ENCODE results near the gene CELF2.

CELF2 gene

GRCh38 chr10:11373717-11374171 is 356.1 kb downstream of the CELF2 start:
- Histone ChIP-seq H3K9ac (ENCODE audit: low read length) (no peak overlapping the region), H3K36me3 (ENCODE audit: control insufficient read depth, insufficient read depth, low read length) (no peaks in the 10 kb centered on the region), H3K4me3 (ENCODE audit: low read length) (no peak overlapping the region), H3K27ac (ENCODE audit: low read depth, low read length) (no peak overlapping the region), H3K27me3 (ENCODE audit: control insufficient read depth, insufficient read depth, low read length) (no peaks in the 10 kb centered on the region), H3K4me1 (ENCODE audit: control insufficient read depth, insufficient read depth, low read length) (no peaks in the 10 kb centered on the region)

GRCh38 chr10:11377267-11377666 is 359.6 kb downstream of the CELF2 start:
- Histone ChIP-seq H3K27me3 (ENCODE audit: control insufficient read depth, insufficient read depth, low read length) (no peaks in the 10 kb centered on the region), H3K9ac (ENCODE audit: low read length) (no peak overlapping the region), H3K36me3 (ENCODE audit: control insufficient read depth, insufficient read depth, low read length) (no peaks in the 10 kb centered on the region), H3K4me1 (ENCODE audit: control insufficient read depth, insufficient read depth, low read length) (no peaks in the 10 kb centered on the region), H3K27ac (ENCODE audit: low read depth, low read length) (no peak overlapping the region), H3K4me3 (ENCODE audit: low read length) (no peak overlapping the region)

GRCh38 chr10:11378835-11379234 is 361.2 kb downstream of the CELF2 start:
- no peak overlapping the region for H3K4me3 ChIP-seq (ENCODE audit: low read length)
- no peaks in the 10 kb centered on the region for H3K27me3 ChIP-seq (ENCODE audit: control insufficient read depth, insufficient read depth, low read length)
- H3K9ac ChIP-seq (ENCODE audit: low read length), result no peak overlapping the region
- no peaks in the 10 kb centered on the region for H3K4me1 ChIP-seq (ENCODE audit: control insufficient read depth, insufficient read depth, low read length)
- H3K27ac ChIP-seq (ENCODE audit: low read depth, low read length), result no peak overlapping the region
- no peaks in the 10 kb centered on the region for H3K36me3 ChIP-seq (ENCODE audit: control insufficient read depth, insufficient read depth, low read length)

DNA sequence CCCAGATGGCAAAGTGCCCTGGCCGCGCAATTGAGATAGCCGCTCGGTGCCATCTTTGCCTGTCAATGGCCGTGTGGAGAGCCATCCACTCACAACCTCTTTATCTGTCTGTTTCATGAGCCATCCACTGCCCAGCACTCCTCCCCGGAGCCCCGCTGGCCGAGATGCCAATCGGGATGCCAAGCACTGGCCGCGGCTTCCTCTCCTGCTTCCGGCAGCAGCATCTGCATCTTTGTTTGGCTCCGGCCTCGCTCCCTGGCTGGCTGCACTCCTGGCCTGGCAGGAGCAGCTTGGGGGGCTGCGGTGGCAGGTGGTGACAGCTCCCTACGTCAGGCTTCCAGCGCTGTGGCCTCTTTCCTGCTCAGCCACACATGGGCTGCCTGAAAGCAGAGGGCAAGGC is 362.1 kb downstream of the CELF2 start:
- no peaks in the 10 kb centered on the region for H3K4me1 ChIP-seq (ENCODE audit: control insufficient read depth, insufficient read depth, low read length)
- H3K4me3 ChIP-seq (ENCODE audit: low read length), result no peak overlapping the region
- no peaks in the 10 kb centered on the region for H3K27me3 ChIP-seq (ENCODE audit: control insufficient read depth, insufficient read depth, low read length)
- H3K9ac ChIP-seq (ENCODE audit: low read length), result no peak overlapping the region
- no peaks in the 10 kb centered on the region for H3K36me3 ChIP-seq (ENCODE audit: control insufficient read depth, insufficient read depth, low read length)
- H3K27ac ChIP-seq (ENCODE audit: low read depth, low read length), result no peak overlapping the region

- no peak overlapping the region for H3K9ac ChIP-seq (ENCODE audit: low read length)
- H3K27me3 ChIP-seq (ENCODE audit: control insufficient read depth, insufficient read depth, low read length), result no peaks in the 10 kb centered on the region
- no peak overlapping the region for H3K27ac ChIP-seq (ENCODE audit: low read depth, low read length)
- no peaks in the 10 kb centered on the region for H3K36me3 ChIP-seq (ENCODE audit: control insufficient read depth, insufficient read depth, low read length)
- no peaks in the 10 kb centered on the region for H3K4me1 ChIP-seq (ENCODE audit: control insufficient read depth, insufficient read depth, low read length)
- no peak overlapping the region for H3K4me3 ChIP-seq (ENCODE audit: low read length)
Measured at GRCh38 chr10:11381023-11381422, 363.4 kb downstream of the CELF2 start.

GRCh38 chr10:11381511-11381910 is 363.8 kb downstream of the CELF2 start:
- H3K4me3 ChIP-seq (ENCODE audit: low read length), result no peak overlapping the region
- no peaks in the 10 kb centered on the region for H3K4me1 ChIP-seq (ENCODE audit: control insufficient read depth, insufficient read depth, low read length)
- no peak overlapping the region for H3K9ac ChIP-seq (ENCODE audit: low read length)
- H3K36me3 ChIP-seq (ENCODE audit: control insufficient read depth, insufficient read depth, low read length), result no peaks in the 10 kb centered on the region
- H3K27me3 ChIP-seq (ENCODE audit: control insufficient read depth, insufficient read depth, low read length), result no peaks in the 10 kb centered on the region
- H3K27ac ChIP-seq (ENCODE audit: low read depth, low read length), result no peak overlapping the region

GRCh38 chr10:11382187-11382586 is 364.5 kb downstream of the CELF2 start:
- H3K4me3 ChIP-seq (ENCODE audit: low read length), result no peak overlapping the region
- no peaks in the 10 kb centered on the region for H3K4me1 ChIP-seq (ENCODE audit: control insufficient read depth, insufficient read depth, low read length)
- no peak overlapping the region for H3K9ac ChIP-seq (ENCODE audit: low read length)
- H3K27ac ChIP-seq (ENCODE audit: low read depth, low read length), result no peak overlapping the region
- H3K27me3 ChIP-seq (ENCODE audit: control insufficient read depth, insufficient read depth, low read length), result no peaks in the 10 kb centered on the region
- no peaks in the 10 kb centered on the region for H3K36me3 ChIP-seq (ENCODE audit: control insufficient read depth, insufficient read depth, low read length)

DNA sequence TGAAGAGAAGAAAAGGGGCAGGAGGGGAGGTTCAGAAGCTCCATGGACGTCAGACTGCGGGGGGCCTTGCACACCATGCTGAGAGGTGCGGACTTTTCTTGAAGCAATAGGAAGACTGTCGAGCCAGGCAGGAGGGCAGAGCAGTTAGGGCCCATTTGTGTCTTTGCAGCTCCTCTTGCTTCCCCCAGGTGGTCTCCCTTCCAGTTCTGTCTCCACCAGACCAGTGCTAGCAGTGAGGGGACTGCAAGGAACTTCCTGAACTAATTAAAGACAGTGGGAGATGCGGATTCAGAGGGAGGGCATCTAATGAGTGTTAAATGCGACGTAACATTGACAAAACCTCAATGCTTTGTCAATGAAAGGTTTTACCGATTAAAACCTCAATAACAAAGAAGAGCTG is 368.4 kb downstream of the CELF2 start:
- H3K4me1 ChIP-seq (ENCODE audit: control insufficient read depth, insufficient read depth, low read length), result no peaks in the 10 kb centered on the region
- H3K27ac ChIP-seq (ENCODE audit: low read depth, low read length), result no peak overlapping the region
- H3K36me3 ChIP-seq (ENCODE audit: control insufficient read depth, insufficient read depth, low read length), result no peaks in the 10 kb centered on the region
- no peaks in the 10 kb centered on the region for H3K27me3 ChIP-seq (ENCODE audit: control insufficient read depth, insufficient read depth, low read length)
- no peak overlapping the region for H3K9ac ChIP-seq (ENCODE audit: low read length)
- H3K4me3 ChIP-seq (ENCODE audit: low read length), result no peak overlapping the region

All from rectal smooth muscle tissue (tissue), 1 donor.